LHCN-M2 (cell line): ENCODE data around the gene THBS1. TPM values are rescaled to one million over a fixed set of nuclear protein-coding genes. Genes with fewer than 3 reads are reported as not detected.

Experiments used
- DNase-seq: peaks from one replicate; pipeline ENCODE4 v3.0.0-alpha.2; 2012; ENCODE audit warnings: low read depth
- polyA plus RNA-seq: library from polyadenylated mRNA; unstranded; fragments of >200 nt; gene quantifications from one replicate; pipeline ENCODE4 v1.2.1, GENCODE V29; 2012; ENCODE audit warnings: missing spikeins
- total RNA-seq: library from RNA; depleted of rRNA; stranded (reverse); fragments of >200 nt; gene quantifications from 2 replicates; pipeline ENCODE4 v1.2.3, GENCODE V29; 2014; rRNA removed

THBS1 gene
- total RNA-seq = 2,731 and 2,850 TPM in 2 replicates
- 2,014 TPM for polyA plus RNA-seq

- DNase-seq = peak; percentile 97
Observed at GRCh38 chr15:39580485-39581241, at the start of gene THBS1. Gene THBS1, plus strand, starts transcription at chr15:39581079. Its CDS starts 779 bp downstream, at chr15:39581858.

DNA sequence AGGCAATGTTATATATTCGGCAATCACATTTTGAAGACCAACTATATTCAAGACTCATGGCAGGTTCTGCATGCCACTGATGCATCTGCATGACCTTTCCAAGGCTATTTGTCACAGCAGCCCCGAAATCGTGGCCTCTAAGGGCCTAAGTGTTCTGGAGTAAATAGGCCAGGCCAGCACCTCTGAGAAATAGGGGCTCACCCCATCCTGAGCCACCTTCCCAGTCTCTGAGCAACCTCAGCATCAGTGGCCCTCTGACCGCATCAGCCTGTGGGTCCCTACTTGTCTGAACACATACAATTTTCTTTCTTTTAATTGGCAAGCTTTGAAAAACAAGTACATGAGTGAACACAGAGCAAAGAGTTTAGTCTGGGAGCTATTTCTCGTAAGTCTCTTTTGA lies 45.9 kb upstream of the THBS1 start:
- DNase-seq = no peak

GRCh38 chr15:39535466-39535865 lies 45.4 kb upstream of the THBS1 start:
- no peak for DNase-seq

- DNase-seq = no peak
Observed at GRCh38 chr15:39538936-39539335, 41.9 kb upstream of the THBS1 start.

DNA sequence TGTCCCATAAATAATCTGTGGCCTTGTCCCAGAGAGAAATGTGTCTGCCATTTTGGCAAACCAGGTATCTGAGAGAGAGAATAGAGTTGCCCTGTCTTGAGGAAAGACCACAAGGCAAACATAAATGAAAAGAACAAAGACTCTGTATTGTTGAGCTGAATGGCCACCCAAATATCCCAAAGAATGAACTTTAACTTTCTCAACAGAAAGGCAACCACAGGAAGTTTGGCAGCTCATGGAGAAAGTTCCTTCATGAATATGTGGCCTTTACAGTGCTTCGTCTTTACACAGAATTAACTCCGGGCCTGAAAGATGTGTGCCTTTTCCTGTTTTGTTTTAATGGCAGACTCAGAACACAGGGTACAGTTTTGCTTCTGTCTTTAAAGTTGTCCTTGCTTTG lies 41.4 kb upstream of the THBS1 start:
- no peak for DNase-seq

DNA sequence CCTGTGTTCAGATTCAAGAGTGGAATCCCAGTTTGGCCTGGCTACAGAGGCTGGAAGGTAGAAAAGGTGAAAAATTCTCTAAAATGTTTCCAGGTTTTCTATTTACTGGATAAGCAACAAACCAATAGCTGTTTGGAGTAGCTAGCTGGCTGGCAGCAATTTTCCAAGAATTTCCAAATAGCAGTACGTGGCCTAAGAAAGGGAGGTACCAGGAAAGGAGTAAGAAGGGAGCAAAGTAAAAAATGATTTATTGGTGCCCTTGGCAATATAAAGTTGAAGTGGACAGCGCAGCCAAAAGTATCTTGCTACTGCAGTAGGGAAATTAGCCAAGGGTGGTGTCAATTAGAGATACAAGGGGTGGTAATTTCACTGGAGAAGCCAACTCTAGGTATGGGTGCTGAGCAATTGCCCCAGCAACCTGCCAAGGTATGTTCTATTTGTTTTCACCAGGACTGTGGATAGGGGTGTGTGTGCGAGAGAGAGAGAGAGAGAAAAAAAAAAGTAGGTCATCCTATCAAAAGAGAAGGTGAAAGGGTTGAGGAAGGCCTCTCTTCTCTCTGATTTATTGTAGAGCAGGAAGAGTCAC lies 40.8 kb upstream of the THBS1 start:
- DNase-seq = no peak

DNA sequence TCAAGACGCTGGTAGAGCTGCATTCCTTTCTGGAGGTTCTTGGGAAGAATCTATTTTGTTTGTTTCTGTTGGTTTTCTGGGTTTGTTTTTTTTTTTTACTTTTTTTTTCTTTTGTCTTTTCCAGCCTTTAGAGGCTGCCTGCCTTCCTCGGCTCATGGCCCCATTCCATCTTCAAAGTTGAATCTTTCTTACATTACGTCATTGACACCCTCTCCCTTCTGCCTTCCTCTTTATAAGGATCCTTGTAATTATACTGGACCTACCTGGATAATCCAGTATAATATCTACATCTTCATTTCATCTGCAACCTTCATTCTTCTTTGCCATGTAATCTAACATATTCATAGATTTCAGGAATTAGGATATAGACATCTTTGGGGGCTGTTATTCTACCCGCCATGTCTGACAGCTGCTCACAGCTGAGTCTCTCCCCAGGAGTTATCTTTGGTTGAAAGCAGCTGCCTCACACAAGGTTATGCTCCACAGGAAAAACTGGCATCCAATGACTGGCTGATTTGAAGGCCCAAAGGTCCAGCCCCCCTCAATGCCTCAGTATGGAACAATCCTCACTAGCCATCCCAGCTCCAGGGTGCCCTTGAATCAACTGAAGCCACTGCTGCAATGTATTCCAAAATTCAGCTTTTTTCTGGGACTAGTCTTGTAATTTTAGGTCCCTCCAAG lies 38.4 kb upstream of the THBS1 start:
- peak; percentile 21 for DNase-seq

DNA sequence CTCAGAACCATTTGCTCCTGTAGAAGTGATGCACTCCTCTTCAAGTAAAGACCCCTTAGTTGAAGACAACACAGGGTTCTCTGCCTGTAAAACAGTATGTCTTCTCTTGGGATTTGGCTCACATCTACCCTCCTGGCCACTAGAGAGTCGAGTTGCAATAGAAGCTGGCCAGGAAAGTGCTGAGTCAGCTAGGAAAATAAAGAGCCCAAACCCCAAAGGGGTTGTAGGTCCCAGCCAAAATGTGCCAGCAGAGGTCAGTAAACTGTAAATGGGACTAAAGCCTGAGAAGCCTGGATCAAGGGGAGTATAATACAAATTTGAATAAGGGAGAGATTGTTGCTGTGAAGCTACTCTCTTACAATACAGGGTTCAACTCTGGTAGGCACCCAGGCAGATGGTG lies 37.2 kb upstream of the THBS1 start:
- DNase-seq = peak; percentile 38

- no peak for DNase-seq
Observed at GRCh38 chr15:39546842-39547241, 34.0 kb upstream of the THBS1 start.

- no peak for DNase-seq
Observed at GRCh38 chr15:39548561-39548960, 32.3 kb upstream of the THBS1 start.

GRCh38 chr15:39549912-39550311 lies 31.0 kb upstream of the THBS1 start:
- DNase-seq = peak; percentile 23

DNA sequence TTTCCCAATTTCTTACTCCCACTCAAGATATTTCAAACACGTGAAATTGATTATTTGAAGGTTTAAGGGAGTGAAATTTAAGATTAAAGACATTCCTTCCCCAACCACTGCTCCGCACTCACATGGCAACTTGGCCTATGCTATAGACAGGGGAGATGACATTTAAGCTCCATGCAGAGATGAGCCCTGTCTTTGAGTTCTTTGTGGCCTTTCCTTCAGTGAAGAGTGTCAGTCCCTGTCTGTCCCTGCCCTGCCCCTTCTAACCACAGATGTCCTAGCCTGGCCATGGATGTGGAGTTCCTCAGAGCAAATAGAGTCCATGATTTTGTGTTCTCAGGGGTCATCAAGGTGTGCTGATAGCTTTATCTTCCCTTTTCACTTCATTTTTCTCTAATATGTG lies 29.4 kb upstream of the THBS1 start:
- DNase-seq = no peak

- no peak for DNase-seq
Observed at GRCh38 chr15:39552556-39552955, 28.3 kb upstream of the THBS1 start.

DNA sequence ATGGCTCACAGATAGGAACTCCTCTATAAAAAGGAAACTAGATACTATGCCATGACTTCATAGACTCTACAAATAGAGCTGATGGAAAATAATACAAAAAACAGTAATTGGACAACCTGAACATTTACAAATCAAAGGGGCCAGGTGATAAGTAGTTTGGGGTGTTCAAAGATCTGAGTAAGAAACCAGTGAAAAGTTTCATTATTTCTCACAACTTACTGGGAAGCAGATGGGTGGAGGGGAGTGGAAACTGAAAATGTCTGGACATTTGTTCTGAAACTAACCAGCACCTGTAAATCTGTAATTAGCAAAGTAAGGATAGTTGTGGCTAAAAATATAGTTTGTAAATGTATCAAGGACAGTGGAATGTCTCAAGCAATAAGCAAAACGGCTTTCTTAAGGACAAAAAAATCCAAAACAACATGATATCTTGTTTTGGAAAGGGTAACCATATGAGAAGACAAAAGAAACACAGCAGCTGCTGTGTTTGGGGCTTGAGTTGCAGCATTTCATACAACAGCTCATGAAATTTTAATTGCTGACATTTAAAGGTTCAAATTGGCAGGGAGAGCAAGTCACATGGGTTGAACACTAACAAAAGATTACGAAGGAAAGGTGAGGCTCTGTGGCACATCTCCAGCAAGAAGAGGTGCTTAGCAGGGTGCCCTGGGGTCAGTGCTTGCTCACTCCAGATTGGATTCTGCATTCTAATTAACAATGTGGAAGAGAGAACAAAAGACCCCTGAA lies 26.8 kb upstream of the THBS1 start:
- no peak for DNase-seq

GRCh38 chr15:39554746-39555387 lies 26.0 kb upstream of the THBS1 start:
- no peak for DNase-seq

GRCh38 chr15:39555885-39556284 lies 25.0 kb upstream of the THBS1 start:
- no peak for DNase-seq

GRCh38 chr15:39556461-39556860 lies 24.4 kb upstream of the THBS1 start:
- no peak for DNase-seq

DNA sequence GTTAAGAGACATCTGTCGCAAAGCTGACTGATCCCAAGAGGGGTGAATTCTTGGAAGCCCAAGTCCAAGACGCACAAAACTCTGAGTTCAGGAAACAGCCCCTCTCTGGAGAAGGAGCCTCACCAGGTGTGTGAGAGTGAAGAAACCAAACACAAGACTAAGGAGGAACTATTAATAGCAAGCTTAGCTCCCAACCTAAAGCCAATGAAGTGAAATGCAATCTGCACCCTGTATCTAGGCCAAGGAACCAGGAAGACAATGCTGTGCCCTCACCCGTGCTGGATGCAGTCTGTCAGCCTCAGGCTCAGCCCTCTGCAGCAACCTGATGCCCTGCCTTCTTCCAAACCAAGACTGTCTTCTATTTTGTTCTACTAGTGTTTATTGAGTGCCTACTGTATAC lies 22.5 kb upstream of the THBS1 start:
- no peak for DNase-seq

DNA sequence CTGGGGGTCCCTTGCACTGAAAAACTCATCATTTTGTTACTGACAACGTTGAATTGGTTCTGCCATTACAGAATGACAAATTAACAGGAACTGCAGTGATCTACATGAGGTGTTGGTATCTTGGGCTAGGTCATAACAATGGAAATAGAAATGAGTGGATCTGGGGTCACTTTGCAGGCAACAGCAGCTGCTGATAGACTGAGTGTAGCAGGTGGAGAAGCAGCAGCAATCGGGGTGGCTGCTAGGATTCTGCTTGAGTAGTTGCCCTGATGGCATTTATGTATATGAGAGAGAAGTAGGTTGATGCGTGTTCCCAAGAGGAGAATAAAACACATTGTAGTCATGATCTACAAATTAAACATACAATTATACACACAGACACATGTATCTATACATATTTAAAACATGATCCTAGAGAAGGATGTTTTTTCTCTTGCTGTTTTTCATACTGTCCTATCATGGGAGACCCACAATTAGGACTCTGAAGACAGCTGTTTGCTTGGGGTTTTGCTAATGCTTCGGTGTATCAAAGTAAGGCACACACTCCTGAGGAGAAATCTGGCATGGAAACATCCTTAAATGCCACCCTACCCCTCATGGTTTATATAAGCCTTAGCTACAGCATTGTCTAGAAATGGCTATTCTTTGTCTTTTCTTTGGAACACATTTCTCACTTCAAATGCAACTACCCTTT lies 15.8 kb upstream of the THBS1 start:
- peak; percentile 76 for DNase-seq

GRCh38 chr15:39565851-39566250 lies 15.0 kb upstream of the THBS1 start:
- no peak for DNase-seq

- DNase-seq = no peak
Observed at GRCh38 chr15:39573287-39573686, 7.6 kb upstream of the THBS1 start.
